Stimulated activated naive CD4-positive, alpha-beta T cell treated with Interleukin-2 at 50 U/mL for 16 hours (primary cell): ENCODE measurements around the gene KCNQ1.

ENCODE experiments used
- DNase-seq: peaks from one replicate; lab custom pipeline; 2025; lab: John Stamatoyannopoulos, UW

KCNQ1 gene

GRCh38 chr11:2570211-2570811 lies 125.5 kb downstream of the KCNQ1 start:
- DNase-seq, result no peak

GRCh38 chr11:2570841-2571597 lies 126.2 kb downstream of the KCNQ1 start:
- no peak for DNase-seq

GRCh38 chr11:2571598-2572281 lies 126.9 kb downstream of the KCNQ1 start:
- no peak for DNase-seq

GRCh38 chr11:2572491-2573239 lies 127.9 kb downstream of the KCNQ1 start:
- no peak for DNase-seq

GRCh38 chr11:2573240-2574042 lies 128.6 kb downstream of the KCNQ1 start:
- DNase-seq, result no peak

- no peak for DNase-seq
These were observed 129.3 kb downstream of the KCNQ1 start for GRCh38 chr11:2574043-2574552.

GRCh38 chr11:2574553-2575535 lies 130.0 kb downstream of the KCNQ1 start:
- DNase-seq, result no peak

- DNase-seq, result no peak
These were observed 130.8 kb downstream of the KCNQ1 start for GRCh38 chr11:2575591-2576051.

- no peak for DNase-seq
These were observed 131.3 kb downstream of the KCNQ1 start for GRCh38 chr11:2576111-2576510.

GRCh38 chr11:2576549-2576948 lies 131.7 kb downstream of the KCNQ1 start:
- DNase-seq, result no peak

- DNase-seq, result no peak
These were observed 132.5 kb downstream of the KCNQ1 start for GRCh38 chr11:2577031-2577990.

GRCh38 chr11:2577991-2578928 lies 133.5 kb downstream of the KCNQ1 start:
- no peak for DNase-seq

GRCh38 chr11:2578929-2579270 lies 134.1 kb downstream of the KCNQ1 start:
- no peak for DNase-seq

- DNase-seq, result no peak
These were observed 134.7 kb downstream of the KCNQ1 start for GRCh38 chr11:2579315-2580060.

- no peak for DNase-seq
These were observed 135.2 kb downstream of the KCNQ1 start for GRCh38 chr11:2580061-2580421.

- no peak for DNase-seq
These were observed 135.8 kb downstream of the KCNQ1 start for GRCh38 chr11:2580571-2581001.
